ENCODE measurements around the gene RFNG.

DNA sequence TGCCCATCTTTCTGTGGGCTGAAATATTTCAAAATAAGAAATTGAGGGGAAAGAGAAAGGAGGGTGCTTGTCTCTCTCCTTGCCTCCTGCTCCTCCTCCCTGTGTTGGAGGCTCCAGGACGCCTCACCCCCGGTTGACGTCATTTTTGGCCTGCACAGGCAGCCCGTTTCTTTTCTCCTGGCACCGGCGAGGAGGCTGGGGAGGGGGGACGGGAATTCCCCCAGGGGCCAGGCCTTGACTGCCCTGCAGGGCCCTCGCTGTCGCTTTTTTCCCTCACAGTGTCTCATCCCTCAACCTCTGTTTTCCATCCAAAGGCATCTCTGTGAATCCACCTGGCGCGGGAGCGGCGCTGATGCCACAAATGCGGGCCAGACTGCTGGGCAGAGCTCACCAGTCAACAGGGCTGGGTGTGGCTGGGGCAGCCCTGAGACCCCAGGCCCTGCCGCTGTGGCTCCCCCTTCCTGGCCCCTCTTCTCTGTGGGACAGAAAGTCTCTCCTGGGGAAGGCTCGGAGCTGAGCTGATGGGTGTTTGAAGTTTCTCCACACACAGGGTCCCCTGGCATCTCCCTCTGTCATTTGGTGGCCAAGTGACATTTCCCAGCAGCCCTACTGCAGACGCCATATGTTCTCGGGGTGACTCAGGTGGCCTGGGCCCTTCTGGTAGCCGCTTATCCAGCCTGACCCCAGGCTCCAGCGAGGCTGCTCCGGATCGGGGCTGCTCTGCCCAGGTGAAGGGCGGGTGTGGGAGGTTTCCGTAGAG, 45.0 kb downstream of the RFNG start:
- TF ChIP-seq POLR2A (IDR thresholded peaks at IDR 0.05; ENCODE audit: extremely low read depth, insufficient read length), result no peak
- TF ChIP-seq, protein P1, sequence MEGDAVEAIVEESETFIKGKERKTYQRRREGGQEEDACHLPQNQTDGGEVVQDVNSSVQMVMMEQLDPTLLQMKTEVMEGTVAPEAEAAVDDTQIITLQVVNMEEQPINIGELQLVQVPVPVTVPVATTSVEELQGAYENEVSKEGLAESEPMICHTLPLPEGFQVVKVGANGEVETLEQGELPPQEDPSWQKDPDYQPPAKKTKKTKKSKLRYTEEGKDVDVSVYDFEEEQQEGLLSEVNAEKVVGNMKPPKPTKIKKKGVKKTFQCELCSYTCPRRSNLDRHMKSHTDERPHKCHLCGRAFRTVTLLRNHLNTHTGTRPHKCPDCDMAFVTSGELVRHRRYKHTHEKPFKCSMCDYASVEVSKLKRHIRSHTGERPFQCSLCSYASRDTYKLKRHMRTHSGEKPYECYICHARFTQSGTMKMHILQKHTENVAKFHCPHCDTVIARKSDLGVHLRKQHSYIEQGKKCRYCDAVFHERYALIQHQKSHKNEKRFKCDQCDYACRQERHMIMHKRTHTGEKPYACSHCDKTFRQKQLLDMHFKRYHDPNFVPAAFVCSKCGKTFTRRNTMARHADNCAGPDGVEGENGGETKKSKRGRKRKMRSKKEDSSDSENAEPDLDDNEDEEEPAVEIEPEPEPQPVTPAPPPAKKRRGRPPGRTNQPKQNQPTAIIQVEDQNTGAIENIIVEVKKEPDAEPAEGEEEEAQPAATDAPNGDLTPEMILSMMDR (IDR thresholded peaks at IDR 0.05; ENCODE audit: low read depth, low read length), result no peak
- TF ChIP-seq, protein P2, sequence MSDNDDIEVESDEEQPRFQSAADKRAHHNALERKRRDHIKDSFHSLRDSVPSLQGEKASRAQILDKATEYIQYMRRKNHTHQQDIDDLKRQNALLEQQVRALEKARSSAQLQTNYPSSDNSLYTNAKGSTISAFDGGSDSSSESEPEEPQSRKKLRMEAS (IDR thresholded peaks at IDR 0.05; ENCODE audit: low read depth, low read length), result no peak

Measured in NB4 (cell line).